Measurements from ENCODE around the gene SLC7A6.
"Not testable (repeated sequence)": the region's sequence is repeated elsewhere in the genome, so short reads cannot be mapped to it uniquely, and the experiment has no call there.

SLC7A6 gene

GRCh38 chr16:68283801-68284598 is 19.7 kb downstream of the SLC7A6 start:
- DNase-seq (ENCODE audit: low read depth, low spot score) = no peak

GRCh38 chr16:68284847-68285246 is 20.5 kb downstream of the SLC7A6 start:
- DNase-seq (ENCODE audit: low read depth, low spot score) = no peak

- DNase-seq (ENCODE audit: low read depth, low spot score) = no peak
These were observed 21.4 kb downstream of the SLC7A6 start for GRCh38 chr16:68285683-68286082.

GRCh38 chr16:68286153-68287074 is 22.1 kb downstream of the SLC7A6 start:
- DNase-seq (ENCODE audit: low read depth, low spot score) = no peak

GRCh38 chr16:68287276-68288251 is 23.2 kb downstream of the SLC7A6 start:
- DNase-seq (ENCODE audit: low read depth, low spot score) = peak; percentile 69

- DNase-seq (ENCODE audit: low read depth, low spot score) = no peak
These were observed 23.9 kb downstream of the SLC7A6 start for GRCh38 chr16:68288252-68288650.

- DNase-seq (ENCODE audit: low read depth, low spot score) = not testable (repeated sequence)
These were observed 24.5 kb downstream of the SLC7A6 start for GRCh38 chr16:68288796-68289195.

- no peak for DNase-seq (ENCODE audit: low read depth, low spot score)
These were observed 24.9 kb downstream of the SLC7A6 start for GRCh38 chr16:68289202-68289601.

- DNase-seq (ENCODE audit: low read depth, low spot score) = peak; percentile 40
These were observed 25.4 kb downstream of the SLC7A6 start for GRCh38 chr16:68289621-68290329.

- no peak for DNase-seq (ENCODE audit: low read depth, low spot score)
These were observed 26.1 kb downstream of the SLC7A6 start for GRCh38 chr16:68290450-68290849.

- DNase-seq (ENCODE audit: low read depth, low spot score) = no peak
These were observed 26.9 kb downstream of the SLC7A6 start for GRCh38 chr16:68291227-68291626.

- no peak for DNase-seq (ENCODE audit: low read depth, low spot score)
These were observed 28.1 kb downstream of the SLC7A6 start for GRCh38 chr16:68292425-68292824.

- no peak for DNase-seq (ENCODE audit: low read depth, low spot score)
These were observed 32.0 kb downstream of the SLC7A6 start for GRCh38 chr16:68296291-68296690.

GRCh38 chr16:68296693-68297092 is 32.4 kb downstream of the SLC7A6 start:
- DNase-seq (ENCODE audit: low read depth, low spot score) = no peak

GRCh38 chr16:68297908-68298307 is 33.6 kb downstream of the SLC7A6 start:
- DNase-seq (ENCODE audit: low read depth, low spot score) = no peak

GRCh38 chr16:68298312-68298711 is 34.0 kb downstream of the SLC7A6 start:
- DNase-seq (ENCODE audit: low read depth, low spot score) = no peak

GRCh38 chr16:68298907-68299561 is 34.7 kb downstream of the SLC7A6 start:
- DNase-seq (ENCODE audit: low read depth, low spot score) = peak; percentile 87

- no peak for DNase-seq (ENCODE audit: low read depth, low spot score)
These were observed 35.5 kb downstream of the SLC7A6 start for GRCh38 chr16:68299571-68300453.

Data from astrocyte of the hippocampus (primary cell).